Measurements from ENCODE around the gene USP5.

DNA sequence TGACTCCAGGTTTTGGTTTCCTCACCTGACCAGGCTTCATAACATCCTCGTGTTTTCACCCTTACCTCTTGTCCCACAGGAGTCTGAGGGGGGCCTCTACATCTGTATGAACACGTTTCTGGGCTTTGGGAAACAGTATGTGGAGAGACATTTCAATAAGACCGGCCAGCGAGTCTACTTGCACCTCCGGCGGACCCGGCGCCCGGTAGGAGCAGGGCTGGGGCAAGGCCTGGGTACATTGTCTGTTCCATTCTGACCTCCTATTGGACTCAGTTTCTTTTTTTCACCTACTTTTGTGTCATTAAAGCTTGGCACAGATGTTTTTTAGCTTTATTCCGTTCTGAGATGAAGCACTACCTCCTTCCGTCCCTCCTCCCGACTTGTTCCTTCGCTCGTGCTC lies 3.4 kb downstream of the USP5 start:
- TF ChIP-seq CTCF (IDR thresholded peaks at IDR 0.05) (no peak), EZH2 (IDR thresholded peaks at IDR 0.05) (no peak), EZH2phosphoT487 (IDR thresholded peaks at IDR 0.05) (no peak)

All from neural progenitor cell (in vitro differentiated cells).